Activated T-cell treated with anti-CD3 and anti-CD28 coated beads for 24 hours (primary cell): ENCODE results near the gene SPSB4.
"Not testable (repeated sequence)": the region's sequence is repeated elsewhere in the genome, so short reads cannot be mapped to it uniquely, and the experiment has no call there.

Experiments
- DNase-seq: peaks from one replicate; pipeline ENCODE4 v3.0.0-alpha.2; 2020; ENCODE audit warnings: low read depth

SPSB4 gene

DNA sequence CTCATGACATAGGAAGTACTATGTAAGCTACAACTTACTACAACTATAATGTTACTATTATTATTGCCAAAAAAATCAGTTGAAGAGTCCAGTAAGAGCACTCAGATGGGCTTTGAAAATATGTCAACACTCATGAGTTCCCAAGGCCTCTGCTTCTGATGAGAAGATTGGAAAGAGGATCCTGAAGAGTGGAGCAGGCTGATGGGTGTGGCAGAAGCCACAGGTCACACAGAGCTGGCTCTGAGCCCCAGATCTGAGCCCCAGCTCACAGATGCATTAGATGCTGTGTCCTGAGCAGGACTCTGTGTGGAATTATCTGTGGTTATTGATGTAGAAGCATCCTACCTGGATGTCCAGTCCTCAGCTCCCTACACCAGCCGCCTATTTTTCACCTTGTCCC is 65.6 kb downstream of the SPSB4 start:
- no peak for DNase-seq

DNA sequence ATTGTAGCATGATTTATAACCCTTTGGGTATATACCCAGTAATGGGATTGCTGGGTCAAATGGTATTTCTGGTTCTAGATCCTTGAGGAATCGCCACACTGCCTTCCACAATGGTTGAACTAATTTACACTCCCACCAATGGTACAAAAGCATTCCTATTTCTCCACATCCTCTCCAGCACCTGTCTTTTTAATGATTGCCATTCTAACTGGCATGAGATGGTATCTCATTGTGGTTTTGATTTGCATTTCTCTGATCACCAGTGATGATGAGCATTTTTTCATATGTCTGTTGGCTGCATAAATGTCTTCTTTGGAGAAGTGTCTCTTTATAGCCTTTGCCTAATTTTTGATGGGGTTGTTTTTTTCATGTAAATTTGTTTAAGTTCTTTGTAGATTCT is 66.8 kb downstream of the SPSB4 start:
- DNase-seq: not testable (repeated sequence)

DNA sequence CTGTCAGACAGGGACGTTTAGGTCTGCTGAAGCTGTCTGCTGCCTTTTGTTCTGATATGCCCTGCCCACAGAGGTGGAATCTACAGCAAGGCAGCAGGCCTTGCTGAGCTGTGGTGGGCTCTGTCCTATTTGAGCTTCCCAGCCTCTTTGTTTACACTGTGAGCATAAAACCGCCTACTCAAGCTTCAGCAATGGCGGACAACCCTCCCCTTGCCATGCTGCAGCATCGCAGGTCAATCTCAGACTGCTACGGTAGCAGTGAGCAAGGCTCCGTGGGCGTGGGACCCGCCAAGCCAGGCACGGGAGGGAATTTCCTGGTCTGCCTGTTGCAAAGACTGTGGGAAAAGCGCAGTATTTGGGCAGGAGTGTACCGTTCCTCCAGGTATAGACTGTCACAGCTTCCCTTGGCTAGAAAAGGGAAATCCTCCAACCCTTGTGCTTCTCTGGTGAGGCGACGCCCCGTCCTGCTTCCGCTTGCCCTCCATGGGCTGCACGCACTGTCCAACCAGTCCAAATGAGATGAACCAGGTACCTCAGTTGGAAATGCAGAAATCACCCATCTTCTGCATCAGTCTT is 71.4 kb downstream of the SPSB4 start:
- no peak for DNase-seq

DNA sequence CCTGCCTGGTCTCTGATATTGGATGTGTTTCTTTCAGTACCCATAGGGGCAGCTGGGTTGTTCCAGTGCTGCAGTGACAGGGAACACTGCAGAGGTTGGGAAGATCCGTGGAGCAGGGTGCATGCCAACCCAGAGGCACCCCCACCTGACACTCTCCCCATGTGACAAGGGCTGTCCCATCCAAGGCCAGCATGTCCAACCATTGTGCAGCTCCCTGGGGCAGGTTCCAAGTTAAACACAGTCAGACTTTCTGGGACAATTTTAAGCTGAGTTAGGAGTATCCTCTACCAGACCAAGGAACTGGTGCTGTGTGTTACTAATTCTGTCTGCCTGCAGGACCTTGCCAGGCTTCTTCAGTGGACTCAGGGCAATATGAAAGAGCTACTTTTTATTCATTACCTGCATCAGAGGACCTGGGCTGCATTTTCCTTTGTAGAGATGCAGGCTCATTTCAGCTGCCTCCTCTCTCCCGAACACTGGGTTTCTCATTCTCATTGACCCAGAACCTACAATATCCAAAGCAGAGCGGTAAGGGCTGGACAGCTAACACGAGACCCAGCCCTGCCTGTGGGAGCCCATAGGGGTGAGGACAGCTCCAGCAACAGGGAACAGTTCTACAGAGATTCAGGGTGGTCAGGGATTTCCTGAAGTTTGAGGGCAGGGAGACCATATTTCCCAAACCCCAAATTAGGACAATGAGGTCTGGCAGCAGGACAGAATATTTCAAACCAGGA is 72.7 kb downstream of the SPSB4 start:
- DNase-seq: no peak

DNA sequence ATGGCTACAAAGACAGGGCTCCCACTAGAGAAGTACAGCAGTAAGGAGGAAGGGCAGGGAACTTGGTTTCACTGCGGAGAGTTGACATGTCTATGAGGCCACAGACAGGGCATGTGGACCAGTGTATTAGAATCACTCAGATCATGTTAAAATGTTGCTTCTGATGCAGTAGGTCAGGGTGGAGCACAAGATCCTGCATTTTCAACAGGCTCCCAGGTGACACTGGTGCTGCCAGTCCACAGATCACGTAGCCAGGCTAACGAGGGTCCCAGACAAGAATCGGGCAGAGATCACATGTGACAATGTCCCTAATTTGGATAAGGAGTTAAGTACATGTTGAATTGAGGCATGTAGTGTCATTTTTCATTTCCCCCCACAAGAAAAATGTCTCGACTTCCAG is 73.6 kb downstream of the SPSB4 start:
- DNase-seq: no peak

DNA sequence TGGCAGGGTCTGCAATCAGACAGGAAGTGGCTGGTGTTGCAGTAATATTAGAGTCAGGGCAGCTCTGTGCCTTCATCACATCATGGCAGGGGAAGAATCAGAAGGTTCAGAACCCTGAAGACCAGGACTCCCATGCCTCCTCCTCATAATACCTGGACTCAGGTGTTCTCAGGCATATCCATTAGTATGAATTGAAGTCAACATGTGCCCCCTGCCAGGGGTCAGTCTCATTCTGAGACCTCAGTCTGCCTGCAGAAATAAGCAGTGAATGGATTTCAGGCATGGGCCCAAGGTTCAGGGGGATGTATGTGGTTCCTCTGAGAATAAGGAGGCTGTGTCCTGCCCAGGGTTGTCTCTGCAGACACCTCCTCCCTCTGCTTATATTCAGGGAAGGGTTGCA is 74.2 kb downstream of the SPSB4 start:
- no peak for DNase-seq

DNA sequence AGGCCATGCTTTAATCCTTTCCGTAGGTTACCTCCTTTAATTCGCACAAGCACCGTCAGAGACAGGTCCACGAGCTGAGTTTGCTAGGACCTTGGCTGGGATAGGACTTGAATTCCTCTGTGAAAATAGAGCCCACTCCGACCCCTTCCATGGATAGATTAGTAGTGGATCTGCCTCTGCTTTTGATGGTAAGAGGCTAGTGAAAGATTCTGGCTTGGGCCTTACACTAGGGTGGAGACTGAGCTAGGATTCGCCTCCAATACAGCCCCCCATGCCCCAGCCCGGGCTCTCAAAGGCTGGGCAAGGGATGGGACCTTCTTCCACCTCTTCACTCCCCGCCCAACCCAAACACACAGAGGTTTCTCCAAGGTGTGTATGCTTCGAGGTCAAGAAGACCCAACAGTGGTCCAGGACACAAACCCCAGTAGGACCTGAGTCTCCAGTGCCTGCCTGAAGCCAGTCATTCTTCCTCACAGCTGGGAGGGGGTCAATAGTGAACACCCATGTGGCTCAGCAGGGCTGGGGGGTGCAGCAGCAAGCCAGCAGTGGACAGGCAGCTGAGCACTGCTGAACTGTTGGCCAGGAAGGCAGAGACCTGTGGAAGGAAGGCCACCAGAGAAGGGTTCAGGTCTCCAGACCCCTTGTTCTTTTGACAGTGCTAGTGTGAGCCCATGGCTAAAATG is 75.7 kb downstream of the SPSB4 start:
- no peak for DNase-seq

DNA sequence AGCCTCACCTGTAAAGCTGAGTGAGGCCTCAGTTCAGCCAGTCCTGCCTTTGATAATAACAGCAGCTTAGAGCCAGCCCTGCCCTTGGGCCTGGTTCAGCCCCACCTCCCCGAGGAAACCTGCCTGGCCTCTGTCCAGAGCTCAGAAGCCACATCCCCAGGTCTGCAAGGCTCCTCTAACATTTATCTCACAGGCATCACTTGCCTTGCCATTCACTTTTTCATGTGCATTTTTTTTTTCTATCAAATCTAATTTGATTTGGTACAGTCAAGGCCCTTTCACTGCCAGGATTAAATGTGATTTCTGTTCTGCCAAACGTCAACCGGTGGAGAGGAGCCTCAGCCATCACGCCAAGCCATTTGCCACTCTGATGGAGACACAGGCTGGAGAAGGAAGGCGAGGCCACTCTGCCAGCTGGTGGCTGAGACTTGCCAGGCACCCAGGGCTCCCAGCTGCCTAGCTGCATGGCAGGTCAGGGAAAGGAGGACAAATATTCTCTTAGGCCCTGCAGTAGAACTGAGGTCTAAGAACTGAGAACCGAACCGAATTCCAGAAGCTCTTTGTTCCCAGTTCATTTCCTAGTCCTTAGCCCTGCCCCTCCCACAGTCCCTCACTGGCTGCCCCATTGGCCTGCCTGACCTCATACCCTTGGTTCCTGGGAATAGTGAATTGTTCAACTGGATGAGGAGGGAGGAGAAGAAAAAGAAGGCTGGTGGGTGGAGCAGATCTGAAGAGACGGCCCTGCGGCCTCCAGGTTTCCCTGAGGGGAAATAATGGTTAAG is 76.4 kb downstream of the SPSB4 start:
- no peak for DNase-seq

DNA sequence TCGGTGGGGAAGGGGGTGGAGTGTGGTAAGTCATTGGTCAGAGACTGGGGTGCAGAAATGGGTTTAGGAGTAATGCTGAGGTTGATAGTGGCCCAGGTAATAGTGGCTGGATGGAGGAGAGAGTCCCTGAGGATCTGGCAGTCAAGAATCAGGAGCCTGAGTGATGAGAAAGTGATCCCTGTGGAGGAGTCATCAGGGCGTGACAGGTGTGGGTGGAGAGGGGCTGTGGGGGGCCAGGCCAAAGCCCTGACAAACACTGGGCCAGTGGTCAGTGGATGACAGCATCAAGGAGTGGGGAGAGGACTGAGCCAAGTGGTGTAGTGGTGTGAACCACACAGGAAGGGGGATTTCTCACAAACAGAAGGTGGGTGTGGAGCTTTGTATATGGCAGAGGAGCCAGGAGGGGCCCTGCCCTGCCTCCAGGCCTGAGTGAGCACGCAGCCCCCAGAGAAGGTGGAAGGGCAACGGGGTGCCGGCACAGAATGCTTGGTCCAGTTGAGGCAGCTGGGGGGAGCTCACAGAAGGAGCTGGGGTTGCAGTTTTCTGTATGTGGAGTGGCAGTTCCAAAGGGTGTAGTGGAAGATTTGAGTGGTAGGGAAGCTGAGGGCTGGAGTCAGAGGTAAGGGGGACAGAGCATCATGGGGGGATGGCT is 77.1 kb downstream of the SPSB4 start:
- no peak for DNase-seq

DNA sequence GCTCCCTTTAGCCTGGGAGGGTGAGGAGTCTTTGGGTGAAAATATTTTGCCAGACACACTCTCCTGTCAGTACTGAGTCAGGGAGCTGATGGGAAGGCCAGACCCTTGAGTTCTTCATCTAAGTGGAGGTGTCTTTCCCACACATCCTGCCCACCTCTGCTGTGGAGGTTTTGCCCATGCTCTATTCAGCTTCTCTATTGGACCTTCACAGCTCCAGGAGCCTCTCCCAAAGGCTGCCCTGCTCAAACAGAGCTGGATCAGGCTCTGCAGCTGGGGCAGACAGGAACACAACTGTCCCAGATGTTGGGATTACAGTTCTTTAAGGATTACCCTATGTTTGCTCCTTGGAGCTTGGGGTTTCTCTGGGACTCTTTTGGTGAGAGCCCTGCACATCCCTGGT is 77.9 kb downstream of the SPSB4 start:
- no peak for DNase-seq

DNA sequence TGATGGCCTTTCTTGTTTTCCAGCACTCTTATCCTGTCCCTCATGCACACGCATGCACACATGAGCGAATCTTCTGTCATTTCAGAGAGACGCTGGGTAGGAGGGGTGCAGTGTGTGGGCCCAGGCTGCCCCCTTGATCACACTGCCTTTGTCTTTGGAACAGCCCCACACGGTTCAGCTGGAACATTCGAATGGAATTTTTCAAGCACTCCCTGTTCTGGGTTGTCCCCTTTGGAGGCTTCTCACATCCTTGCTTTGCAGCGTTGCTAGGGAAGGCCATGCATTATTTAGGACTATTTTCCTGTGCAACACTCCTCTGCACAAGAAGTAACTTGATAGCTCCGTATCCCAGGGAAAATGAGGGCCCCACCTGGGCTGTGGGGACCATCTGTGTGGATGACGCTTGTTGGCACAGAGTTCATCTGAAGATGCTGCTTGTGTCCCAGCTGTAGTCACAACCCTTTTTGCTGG is 78.4 kb downstream of the SPSB4 start:
- DNase-seq: no peak

DNA sequence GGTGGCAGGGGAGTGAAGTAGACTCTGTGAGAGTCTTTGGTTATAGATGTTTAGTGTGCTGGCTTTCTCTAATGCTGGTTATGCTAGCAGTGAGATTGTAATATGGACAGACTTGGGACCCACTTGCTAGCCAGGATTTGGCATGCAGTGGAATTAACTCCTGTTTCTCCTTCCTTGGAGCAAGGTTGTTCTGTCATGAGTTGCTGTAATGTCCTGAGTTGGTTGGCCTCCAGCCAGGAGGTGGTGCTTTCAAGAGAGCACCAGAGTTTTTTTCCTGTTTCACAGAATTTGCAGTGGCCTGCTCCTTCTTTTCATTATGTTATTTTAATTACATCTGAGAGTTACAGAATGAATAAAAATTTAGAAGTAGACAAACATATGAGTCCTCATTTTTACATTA is 92.4 kb downstream of the SPSB4 start:
- DNase-seq: no peak

DNA sequence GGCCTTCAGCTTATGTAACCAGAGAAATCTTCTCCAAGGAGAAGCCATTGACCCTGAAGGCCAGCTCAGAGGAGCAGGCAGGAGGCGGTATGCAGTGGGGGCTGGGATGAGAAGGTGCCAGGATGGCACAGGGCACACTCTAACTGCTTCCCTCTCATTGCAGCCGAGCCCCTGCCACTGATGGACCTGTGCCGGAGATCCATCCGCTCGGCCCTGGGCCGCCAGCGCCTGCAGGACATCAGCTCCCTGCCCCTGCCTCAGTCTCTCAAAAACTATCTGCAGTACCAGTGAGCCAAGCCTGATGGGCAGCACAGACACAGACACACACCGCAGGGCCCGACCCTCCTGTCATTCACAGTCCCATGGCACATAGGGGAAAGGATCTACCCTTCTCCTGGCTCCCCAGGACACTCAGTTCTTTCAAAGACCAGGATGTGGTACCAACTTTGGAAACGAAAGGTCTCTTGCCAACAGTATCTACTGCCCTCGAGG is 95.9 kb downstream of the SPSB4 start:
- no peak for DNase-seq

DNA sequence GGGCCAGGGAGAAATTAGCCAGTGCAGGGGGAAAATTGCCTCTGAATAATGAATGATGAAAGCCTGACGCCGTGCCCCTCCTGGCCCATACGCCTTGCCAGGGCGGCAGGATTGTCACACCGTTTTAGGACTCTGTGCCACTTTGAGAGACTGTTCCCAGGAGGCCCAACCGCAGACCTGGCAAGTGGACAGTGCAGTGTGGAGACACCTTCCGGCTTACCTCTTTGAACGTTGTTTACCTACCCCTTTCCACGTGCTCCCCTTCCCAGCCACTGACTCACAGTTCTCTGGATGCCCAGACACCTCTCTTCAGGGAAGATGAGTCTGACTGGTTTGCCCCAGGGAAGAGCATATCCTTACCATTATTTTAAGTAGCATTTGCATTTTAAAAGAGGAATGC is 96.5 kb downstream of the SPSB4 start:
- DNase-seq: no peak

DNA sequence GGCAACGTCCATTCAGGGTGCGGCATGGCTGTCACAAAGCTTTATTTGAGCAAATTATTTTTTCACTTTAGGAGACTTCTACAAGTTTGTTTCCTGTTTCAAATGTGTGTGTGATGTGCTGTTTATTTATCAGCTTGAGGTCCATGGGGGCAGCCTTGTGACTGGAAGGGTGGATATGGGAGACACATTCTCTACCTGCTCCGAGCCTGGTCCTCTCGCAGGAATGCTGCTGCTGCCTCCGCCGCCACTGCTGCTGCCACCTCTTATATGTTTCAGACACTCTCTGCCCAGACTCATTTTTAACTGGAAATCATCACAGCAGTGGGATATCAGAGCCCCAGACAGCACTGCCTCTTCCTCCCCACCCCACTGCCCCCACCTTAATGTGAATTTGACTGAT is 97.0 kb downstream of the SPSB4 start:
- no peak for DNase-seq

DNA sequence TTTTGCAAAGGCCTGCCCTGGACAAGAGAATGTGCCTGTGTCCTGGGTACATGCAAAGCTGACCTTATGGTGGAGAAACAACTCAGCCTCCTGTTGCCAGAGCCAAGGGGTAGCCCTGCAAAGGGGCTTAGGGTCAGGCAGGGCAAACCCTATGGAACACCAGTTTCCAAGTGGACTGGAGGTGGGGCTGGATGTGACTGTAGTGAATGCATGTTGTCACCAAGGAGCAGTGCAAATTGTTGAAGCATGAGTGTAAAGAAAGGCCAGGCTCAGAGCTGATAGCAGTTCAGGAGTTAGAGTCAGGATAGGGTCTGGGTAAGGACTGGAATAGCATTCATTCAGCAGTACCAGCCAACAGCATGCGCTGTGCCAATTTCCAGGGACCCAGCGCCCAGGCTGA is 97.6 kb downstream of the SPSB4 start:
- DNase-seq: no peak

DNA sequence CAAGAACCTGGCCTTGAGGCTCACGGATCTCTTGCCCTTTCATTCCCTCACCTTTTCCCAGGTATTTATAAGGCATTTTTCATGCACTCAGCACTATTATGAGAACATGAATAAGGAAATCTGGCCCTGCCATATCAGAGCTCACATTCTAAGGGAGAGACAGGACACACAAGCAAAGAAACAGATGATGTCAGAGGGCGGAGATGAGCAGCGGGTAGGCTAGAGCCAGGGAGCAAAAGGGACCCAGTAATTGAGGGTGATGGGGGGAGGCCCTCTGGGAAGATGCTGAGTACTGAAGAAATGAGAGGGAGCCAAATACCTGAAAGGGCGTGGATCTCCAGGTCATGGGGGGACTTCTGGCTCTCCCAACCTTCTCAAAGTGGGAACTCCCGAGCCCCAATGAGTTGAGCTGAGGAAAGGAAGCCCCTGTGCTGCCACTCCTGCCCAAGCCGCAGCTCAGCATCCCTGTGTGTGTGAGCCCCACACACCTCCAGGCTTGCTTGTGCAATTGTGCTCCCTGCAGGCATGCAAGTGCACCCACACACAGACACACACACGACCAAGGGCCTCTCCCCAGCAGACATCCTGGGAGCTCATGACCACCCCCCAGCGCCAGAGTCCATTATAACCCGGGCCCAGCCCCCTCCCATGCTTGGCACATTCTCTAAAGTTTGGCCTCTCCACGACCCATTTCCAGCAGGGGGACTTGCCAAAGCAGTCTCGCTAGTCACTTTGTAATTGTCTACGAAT is 99.1 kb downstream of the SPSB4 start:
- DNase-seq: no peak

DNA sequence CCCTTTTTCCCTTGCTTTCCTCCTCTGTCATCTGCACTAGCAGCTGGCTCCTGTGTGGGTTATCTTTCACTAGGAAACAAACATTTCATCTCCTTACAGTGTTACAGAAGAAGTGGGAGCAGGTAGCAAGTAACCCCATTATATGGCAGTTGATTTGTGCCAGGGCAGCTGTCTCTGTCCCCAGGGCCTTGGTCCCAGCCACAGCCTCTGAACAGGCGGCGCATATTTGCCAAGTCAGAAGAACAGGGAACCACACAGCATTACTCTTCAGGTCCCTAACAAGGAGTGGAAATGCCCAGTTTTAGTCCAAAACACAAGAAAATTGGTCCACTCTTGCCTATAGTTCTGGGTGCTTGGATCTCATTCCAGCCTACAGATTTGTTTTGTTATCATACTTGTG is 99.8 kb downstream of the SPSB4 start:
- no peak for DNase-seq

DNA sequence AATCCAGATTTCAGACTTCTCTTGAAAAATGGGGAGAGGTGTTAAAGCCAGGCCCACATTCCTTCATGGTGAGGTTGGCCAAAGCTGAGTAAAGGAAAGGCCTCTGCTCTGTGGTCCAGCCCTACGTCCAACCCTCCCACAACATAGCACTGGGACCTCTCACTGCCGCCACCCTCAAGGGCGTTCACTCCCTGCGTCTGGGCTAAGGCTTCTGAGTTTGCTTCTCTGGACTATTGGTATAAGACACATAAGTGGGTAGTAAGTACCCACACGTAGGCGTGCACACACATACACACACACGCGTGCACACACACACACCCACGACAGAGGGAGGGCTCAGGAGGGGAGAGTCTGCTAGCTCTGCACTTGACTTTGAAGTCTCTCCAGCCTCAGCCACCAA is 100.3 kb downstream of the SPSB4 start:
- DNase-seq: no peak

DNA sequence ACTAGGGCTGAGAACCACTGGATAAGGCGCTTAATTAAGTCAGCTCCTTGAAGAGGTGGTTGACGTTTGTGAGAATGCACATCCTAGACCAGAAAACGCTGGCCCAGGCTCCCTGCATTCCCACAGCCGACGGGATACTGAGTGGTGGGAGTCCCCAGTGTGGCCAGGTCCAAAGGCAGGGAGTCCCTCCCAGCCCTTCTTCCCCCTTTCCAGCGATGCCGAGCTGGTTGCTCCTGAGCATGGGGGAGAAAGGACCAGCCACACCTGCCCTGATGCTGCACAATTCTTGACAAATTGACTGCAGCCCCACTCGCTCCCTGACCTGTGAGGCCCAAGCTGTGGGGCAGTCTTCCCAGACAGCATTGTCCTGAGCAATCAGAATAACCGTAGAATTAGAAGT is 101.0 kb downstream of the SPSB4 start:
- DNase-seq: no peak
